H1 (cell line): ENCODE results near the gene CACNA1C. TPM values are rescaled to one million over a fixed set of nuclear protein-coding genes. Genes with fewer than 3 reads are reported as not detected.

Experiments used
- CTCF ChIA-PET: fragments of 300-600 bp; sonication (Branson Sonifier 250); formaldehyde crosslinking; loops from one replicate; lab custom pipeline; 2021; ENCODE audit not compliant: partially characterized antibody; lab: Charles Lee
- POLR2A ChIA-PET: fragments of 300-600 bp; sonication (Branson Sonifier 250); formaldehyde crosslinking; loops from one replicate; lab custom pipeline; 2021; ENCODE audit warnings: inconsistent platforms; ENCODE audit not compliant: partially characterized antibody; lab: Charles Lee
- DNase-seq, 2 experiments: peaks; one replicate each; pipeline versions ENCODE4 v3.0.0 to v3.0.0-alpha.2; 2010 to 2022; ENCODE audit warnings: low spot score in 2 of 2, low read depth in 1 of 2, mixed read lengths in 1 of 2
- FAIRE-seq: peaks from 2 replicates; lab custom pipeline; 2011; peaks lifted over from hg19 to GRCh38; lab: Jason Lieb, UNC
- H2AFZ ChIP-seq: 2 replicates; pipeline ENCODE4 v1.8.1; 2012; ENCODE audit warnings: low read length, inconsistent platforms
- H2AK5ac ChIP-seq: 2 replicates; pipeline ENCODE4 v1.6.1; 2013; ENCODE audit warnings: low read depth, low read length
- H2BK120ac ChIP-seq: replicated peaks from 2 replicates; pipeline ENCODE3; 2013; ENCODE audit warnings: low read depth, low read length, inconsistent platforms
- H2BK12ac ChIP-seq: 2 replicates; pipeline ENCODE4 v1.6.1; 2013; ENCODE audit warnings: low read depth, low read length
- H2BK15ac ChIP-seq: 2 replicates; pipeline ENCODE4 v1.6.1; 2013; ENCODE audit warnings: low read length
- H2BK20ac ChIP-seq: 2 replicates; pipeline ENCODE4 v1.6.1; 2013; ENCODE audit warnings: low read length
- H2BK5ac ChIP-seq: 2 replicates; pipeline ENCODE4 v1.6.1; 2013; ENCODE audit warnings: low read depth, low read length
- H3K14ac ChIP-seq: 2 replicates; pipeline ENCODE4 v1.6.1; 2013; ENCODE audit warnings: inconsistent platforms; ENCODE audit not compliant: insufficient read length
- H3K18ac ChIP-seq: 2 replicates; pipeline ENCODE4 v1.6.1; 2013; ENCODE audit warnings: low read length; ENCODE audit errors: extremely low read depth
- H3K23ac ChIP-seq: 2 replicates; pipeline ENCODE4 v1.6.1; 2013; ENCODE audit warnings: inconsistent platforms; ENCODE audit not compliant: insufficient read length
- H3K23me2 ChIP-seq: 2 replicates; pipeline ENCODE4 v1.6.1; 2013; ENCODE audit warnings: low read depth, low read length
- H3K27ac ChIP-seq: 2 replicates; pipeline ENCODE4 v1.6.1; 2011; ENCODE audit warnings: low read depth, low read length, inconsistent platforms
- H3K27me3 ChIP-seq, 4 experiments: replicated peaks in 1 of 4; 1 replicate in 1 of 4; 2 replicates in 3 of 4; pipeline versions ENCODE4 v1.6.1 to v1.8.1; 2011 to 2013; ENCODE audit warnings: low read length in 3 of 4, mild to moderate bottlenecking in 3 of 4, inconsistent platforms in 2 of 4, mixed read lengths in 2 of 4, moderate library complexity in 1 of 4; ENCODE audit not compliant: control insufficient read depth in 3 of 4, insufficient read depth in 3 of 4; ENCODE audit errors: extremely low read depth in 1 of 4
- H3K36me3 ChIP-seq, 4 experiments: 2 replicates each; pipeline versions ENCODE4 v1.6.1 to v1.8.1; 2011 to 2013; ENCODE audit warnings: mild to moderate bottlenecking in 4 of 4, low read length in 3 of 4, moderate library complexity in 2 of 4, control low read depth in 1 of 4, inconsistent platforms in 1 of 4; ENCODE audit not compliant: insufficient read depth in 4 of 4, control insufficient read depth in 2 of 4
- H3K4ac ChIP-seq: replicated peaks from 2 replicates; pipeline ENCODE3; 2013; ENCODE audit warnings: low read length, low read depth, mixed read lengths, inconsistent platforms; ENCODE audit not compliant: insufficient read length
- H3K4me1 ChIP-seq, 4 experiments: replicated peaks in 1 of 4; 1 replicate in 1 of 4; 2 replicates in 3 of 4; pipeline versions ENCODE4 v1.6.1 to v1.8.1; 2011 to 2013; ENCODE audit warnings: low read length in 3 of 4, inconsistent platforms in 2 of 4, mixed read lengths in 1 of 4; ENCODE audit not compliant: insufficient read depth in 4 of 4, control insufficient read depth in 3 of 4
- H3K4me2 ChIP-seq, 2 experiments: 2 replicates each; pipeline versions ENCODE4 v1.6.1 to v1.8.1; 2011 to 2013; ENCODE audit warnings: low read depth in 2 of 2, low read length in 2 of 2, control low read depth in 1 of 2, inconsistent platforms in 1 of 2, mild to moderate bottlenecking in 1 of 2; ENCODE audit not compliant: insufficient read depth in 1 of 2
- H3K4me3 ChIP-seq, 4 experiments: fragments of 200-600, 300-600 bp in 1 of 4; sonication (generic), shearing (Covaris generic), sonication (Bioruptor Twin) in 1 of 4; 2 replicates each; pipeline versions ENCODE4 v1.5.1 to v1.8.1; 2011 to 2016; ENCODE audit warnings: low read length in 4 of 4, low read depth in 3 of 4, control low read depth in 2 of 4, inconsistent platforms in 2 of 4, mild to moderate bottlenecking in 2 of 4, mixed read lengths in 1 of 4, moderate library complexity in 1 of 4; ENCODE audit not compliant: insufficient read depth in 2 of 4; ENCODE audit errors: extremely low read depth in 1 of 4
- H3K56ac ChIP-seq: replicated peaks from 2 replicates; pipeline ENCODE3; 2013; ENCODE audit warnings: low read depth, mild to moderate bottlenecking, mixed read lengths, low read length, inconsistent platforms; ENCODE audit not compliant: insufficient read length
- H3K79me1 ChIP-seq: 2 replicates; pipeline ENCODE4 v1.6.1; 2013; ENCODE audit warnings: low read depth, low read length, control low read depth
- H3K79me2 ChIP-seq, 2 experiments: 2 replicates each; pipeline versions ENCODE4 v1.6.1 to v1.8.1; 2012 to 2013; ENCODE audit warnings: low read length in 2 of 2, mild to moderate bottlenecking in 2 of 2, inconsistent platforms in 1 of 2; ENCODE audit not compliant: insufficient read depth in 2 of 2, control insufficient read depth in 1 of 2
- H3K9ac ChIP-seq, 4 experiments: replicated peaks in 1 of 4; 1 replicate in 1 of 4; 2 replicates in 3 of 4; pipeline versions ENCODE4 v1.6.1 to v1.8.1; 2011 to 2013; ENCODE audit warnings: low read depth in 3 of 4, low read length in 3 of 4, control low read depth in 2 of 4, mild to moderate bottlenecking in 2 of 4, moderate library complexity in 2 of 4, inconsistent platforms in 1 of 4; ENCODE audit errors: extremely low read depth in 1 of 4
- H3K9me3 ChIP-seq, 2 experiments: 2 replicates each; pipeline versions ENCODE4 v1.6.1 to v1.8.1; 2012 to 2013; ENCODE audit warnings: mild to moderate bottlenecking in 2 of 2, moderate library complexity in 2 of 2, control low read depth in 1 of 2, inconsistent platforms in 1 of 2, low read depth in 1 of 2, low read length in 1 of 2, mixed read lengths in 1 of 2; ENCODE audit not compliant: insufficient read depth in 2 of 2
- H4K20me1 ChIP-seq, 2 experiments: replicated peaks in 1 of 2; 2 replicates each; pipeline versions ENCODE3 to v1.8.1; 2011 to 2013; ENCODE audit warnings: inconsistent platforms in 2 of 2, low read length in 2 of 2, mild to moderate bottlenecking in 1 of 2; ENCODE audit not compliant: insufficient read depth in 2 of 2, control insufficient read depth in 1 of 2
- H4K5ac ChIP-seq: 2 replicates; pipeline ENCODE4 v1.6.1; 2013; ENCODE audit warnings: low read length, low read depth, mixed read lengths, inconsistent platforms; ENCODE audit not compliant: insufficient read length
- H4K8ac ChIP-seq: 2 replicates; pipeline ENCODE4 v1.8.0; 2013; ENCODE audit warnings: mild to moderate bottlenecking, moderate library complexity, low read length, inconsistent platforms; ENCODE audit not compliant: insufficient read depth; ENCODE audit errors: extremely low read depth
- H4K91ac ChIP-seq: replicated peaks from 2 replicates; pipeline ENCODE3; 2013; ENCODE audit warnings: low read length, mixed read lengths, inconsistent platforms; ENCODE audit not compliant: insufficient read length
- CEBPB ChIP-seq: IDR thresholded peaks from 2 replicates; pipeline ENCODE4 v1.6.1; 2012; ENCODE audit warnings: low read depth, low read length
- POLR2A ChIP-seq, 2 experiments: IDR thresholded peaks; 1 replicate in 1 of 2; 2 replicates in 1 of 2; pipeline ENCODE4 v1.6.1; 2011; ENCODE audit warnings: low read depth in 2 of 2, low read length in 2 of 2, mild to moderate bottlenecking in 2 of 2; ENCODE audit errors: control extremely low read depth in 1 of 2
- RBBP5 ChIP-seq: IDR thresholded peaks from 2 replicates; pipeline ENCODE4 v1.7.1; 2012; ENCODE audit warnings: low read depth, mild to moderate bottlenecking, inconsistent platforms, low read length, moderate library complexity, borderline replicate concordance
- SP2 ChIP-seq: IDR thresholded peaks from 2 replicates; pipeline ENCODE4 v1.6.1; 2012; ENCODE audit warnings: mild to moderate bottlenecking, low read length, inconsistent platforms
- WGBS, 2 experiments: shearing (Covaris generic) in 1 of 2; methylation state at CpG; one replicate each; pipeline versions ENCODE4 v1.1.6 to v1.1.7; 2013 to 2015; ENCODE audit warnings: low lambda C conversion rate in 2 of 2, mixed read lengths in 2 of 2, inconsistent platforms in 1 of 2, low coverage in 1 of 2, missing lambda C conversion rate in 1 of 2; ENCODE audit not compliant: insufficient replicate concordance in 2 of 2, insufficient coverage in 1 of 2, insufficient read length in 1 of 2; ENCODE audit errors: extremely low coverage in 1 of 2, missing lambda C conversion rate in 1 of 2; 5-methylcytosine and 5-hydroxymethylcytosine counted together
- polyA plus RNA-seq, 7 experiments: library from polyadenylated mRNA; depleted of rRNA in 3 of 7; stranded (reverse) in 5 of 7; unstranded in 2 of 7; fragments of >200 nt in 5 of 7; fragments of 200-250 nt in 2 of 7; gene quantifications; 1 replicate in 5 of 7; 2 replicates in 1 of 7; 4 replicates in 1 of 7; pipeline versions ENCODE4 v1.2.1 to v1.2.3, GENCODE V29; 2011 to 2013; ENCODE audit warnings: missing spikeins in 2 of 7, mixed read lengths in 2 of 7
- total RNA-seq: library from RNA; stranded (reverse); fragmentation: NEBNext Ultra II Directional; extraction: Animal tissue kit (Norgen Biotek cat#: 25700); gene quantifications from 2 replicates; pipeline ENCODE4 v1.2.1, GENCODE V29; 2021

CACNA1C gene
- total and polyA plus RNA-seq, 2 of the 8 experiments (the other 6 are each of a cell fraction or from before 2014, with no cell fraction given) = 1.3 TPM

GRCh38 chr12:2475984-2476383 lies 423.2 kb downstream of the CACNA1C start:
- Histone ChIP-seq H3K23ac (no peak overlapping the region), H3K4me1 (no peaks in the 10 kb centered on the region), H3K56ac (no peak overlapping the region), H3K4me3 (no peak overlapping the region), H2BK5ac (no peak overlapping the region), H3K4me2 (no peak overlapping the region), H2AK5ac (no peak overlapping the region), H4K91ac (no peak overlapping the region), H3K27me3 (no peaks in the 10 kb centered on the region; a peak in 1 of 7 replicates), H3K4ac (no peak overlapping the region)
- DNase-seq = no peak
- TF ChIP-seq RBBP5 (no peak), SP2 (no peak), POLR2A (IDR thresholded peaks at IDR 0.05; ENCODE audit: control extremely low read depth in 1 of 2, low read depth in 2 of 2, low read length in 2 of 2) (no peak), CEBPB (peak; percentile 54; the same call in 1 of the 2 replicates)
- TF ChIP-seq, all 59 proteins: peak for 1
- ChIA-PET CTCF (interaction anchor here (0.6 kb wide), 1 partner anchor 149 kb away, joined by 4 read pairs; no protein-coding TSS in a partner anchor), POLR2A (no interaction called here)
- Histone ChIP-seq H2BK15ac (no peak overlapping the region), H3K18ac (no peak overlapping the region), H4K8ac (no peak overlapping the region), H2AFZ (no peak overlapping the region), H3K9me3 (no peaks in the 10 kb centered on the region), H3K23me2 (no peaks in the 10 kb centered on the region), H2BK12ac (no peak overlapping the region), H3K79me2 (no peaks in the 10 kb centered on the region), H4K5ac (no peak overlapping the region), H3K27ac (no peak overlapping the region), H2BK20ac (no peak overlapping the region), H4K20me1 (no peaks in the 10 kb centered on the region), H3K9ac (no peak overlapping the region), H3K14ac (no peak overlapping the region), H3K36me3 (no peaks in the 10 kb centered on the region), H3K79me1 (no peaks in the 10 kb centered on the region), H2BK120ac (no peak overlapping the region)
- WGBS, 2 experiments = 69% methylated on average over 5 of the region's 5 CpGs; no CpG with 5 or more reads in 1 of the 2 experiments
- no peak for FAIRE-seq
